ENCODE data around the gene NPY4R.
"Not testable (repeated sequence)": the region's sequence is repeated elsewhere in the genome, so short reads cannot be mapped to it uniquely, and the experiment has no call there.

- not testable (repeated sequence) for TF ChIP-seq EP300 (IDR thresholded peaks at IDR 0.05; ENCODE audit: low read depth); POLR2A (IDR thresholded peaks at IDR 0.05); POLR2AphosphoS5 (IDR thresholded peaks at IDR 0.05)
- TF ChIP-seq, protein P1, sequence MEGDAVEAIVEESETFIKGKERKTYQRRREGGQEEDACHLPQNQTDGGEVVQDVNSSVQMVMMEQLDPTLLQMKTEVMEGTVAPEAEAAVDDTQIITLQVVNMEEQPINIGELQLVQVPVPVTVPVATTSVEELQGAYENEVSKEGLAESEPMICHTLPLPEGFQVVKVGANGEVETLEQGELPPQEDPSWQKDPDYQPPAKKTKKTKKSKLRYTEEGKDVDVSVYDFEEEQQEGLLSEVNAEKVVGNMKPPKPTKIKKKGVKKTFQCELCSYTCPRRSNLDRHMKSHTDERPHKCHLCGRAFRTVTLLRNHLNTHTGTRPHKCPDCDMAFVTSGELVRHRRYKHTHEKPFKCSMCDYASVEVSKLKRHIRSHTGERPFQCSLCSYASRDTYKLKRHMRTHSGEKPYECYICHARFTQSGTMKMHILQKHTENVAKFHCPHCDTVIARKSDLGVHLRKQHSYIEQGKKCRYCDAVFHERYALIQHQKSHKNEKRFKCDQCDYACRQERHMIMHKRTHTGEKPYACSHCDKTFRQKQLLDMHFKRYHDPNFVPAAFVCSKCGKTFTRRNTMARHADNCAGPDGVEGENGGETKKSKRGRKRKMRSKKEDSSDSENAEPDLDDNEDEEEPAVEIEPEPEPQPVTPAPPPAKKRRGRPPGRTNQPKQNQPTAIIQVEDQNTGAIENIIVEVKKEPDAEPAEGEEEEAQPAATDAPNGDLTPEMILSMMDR (IDR thresholded peaks at IDR 0.05), result not testable (repeated sequence)
Observed at GRCh38 chr10:46491364-46492114, 25.8 kb upstream of the NPY4R start.

All from transverse colon (tissue), 4 donors.